GF-D8 (cell line): ENCODE data around the gene FBXL12.
"Not testable (repeated sequence)": the region's sequence is repeated elsewhere in the genome, so short reads cannot be mapped to it uniquely, and the experiment has no call there.

Source experiments
- DNase-seq: peaks from one replicate; lab custom pipeline; 2025; lab: John Stamatoyannopoulos, UW

Gene FBXL12

GRCh38 chr19:9792206-9793070 lies 26.4 kb downstream of the FBXL12 start:
- no peak for DNase-seq

GRCh38 chr19:9791552-9792205 lies 27.2 kb downstream of the FBXL12 start:
- DNase-seq, result no peak

- DNase-seq, result not testable (repeated sequence)
These were observed 27.9 kb downstream of the FBXL12 start for GRCh38 chr19:9791073-9791367.

- not testable (repeated sequence) for DNase-seq
These were observed 29.3 kb downstream of the FBXL12 start for GRCh38 chr19:9789579-9789978.

- DNase-seq, result no peak
These were observed 29.8 kb downstream of the FBXL12 start for GRCh38 chr19:9789066-9789465.

- not testable (repeated sequence) for DNase-seq
These were observed 30.3 kb downstream of the FBXL12 start for GRCh38 chr19:9788604-9789003.

- DNase-seq, result no peak
These were observed 32.1 kb downstream of the FBXL12 start for GRCh38 chr19:9786819-9787218.

GRCh38 chr19:9786342-9786741 lies 32.5 kb downstream of the FBXL12 start:
- DNase-seq, result no peak

GRCh38 chr19:9785367-9786331 lies 33.2 kb downstream of the FBXL12 start:
- DNase-seq, result no peak

- DNase-seq, result not testable (repeated sequence)
These were observed 34.7 kb downstream of the FBXL12 start for GRCh38 chr19:9784163-9784496.

- no peak for DNase-seq
These were observed 36.5 kb downstream of the FBXL12 start for GRCh38 chr19:9782338-9782737.

- DNase-seq, result peak; percentile 91
These were observed 50.4 kb downstream of the FBXL12 start, which contains the start of gene ZNF846 for GRCh38 chr19:9768175-9769112. Gene ZNF846, minus strand, starts transcription at chr19:9768738. Its CDS starts 3,788 bp downstream, at chr19:9764950.
